ENCODE measurements around the gene CLMN. TPM values are rescaled to one million over a fixed set of nuclear protein-coding genes. Genes with fewer than 3 reads are reported as not detected.

CLMN gene
- total RNA-seq, 1 experiment from 2014 or later: 111 TPM

DNA sequence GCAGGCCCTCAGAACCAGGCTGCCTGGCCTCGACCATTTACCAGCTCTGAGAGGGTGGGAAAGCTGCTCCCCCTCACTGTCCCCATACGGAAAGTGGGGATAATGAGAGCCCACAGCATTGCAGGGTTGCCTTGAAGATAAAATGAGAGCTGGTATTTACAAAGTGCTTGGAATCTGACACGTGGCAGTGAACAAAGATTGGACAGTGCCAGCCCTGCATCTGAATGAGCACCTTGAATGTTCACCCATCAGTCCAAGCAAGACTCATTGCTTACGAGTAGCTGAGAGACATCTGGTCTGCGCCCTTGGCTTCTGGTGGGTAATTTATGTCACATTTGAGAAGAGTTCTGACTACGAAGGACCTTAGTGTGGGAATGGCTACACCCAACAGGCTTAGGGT, 67.5 kb downstream of the CLMN start:
- peaks cover 58% of the 10 kb centered on the region for H3K4me1 Mint-ChIP-seq (ENCODE audit: low read depth, unreplicated experiment)
- TF ChIP-seq, protein P1, sequence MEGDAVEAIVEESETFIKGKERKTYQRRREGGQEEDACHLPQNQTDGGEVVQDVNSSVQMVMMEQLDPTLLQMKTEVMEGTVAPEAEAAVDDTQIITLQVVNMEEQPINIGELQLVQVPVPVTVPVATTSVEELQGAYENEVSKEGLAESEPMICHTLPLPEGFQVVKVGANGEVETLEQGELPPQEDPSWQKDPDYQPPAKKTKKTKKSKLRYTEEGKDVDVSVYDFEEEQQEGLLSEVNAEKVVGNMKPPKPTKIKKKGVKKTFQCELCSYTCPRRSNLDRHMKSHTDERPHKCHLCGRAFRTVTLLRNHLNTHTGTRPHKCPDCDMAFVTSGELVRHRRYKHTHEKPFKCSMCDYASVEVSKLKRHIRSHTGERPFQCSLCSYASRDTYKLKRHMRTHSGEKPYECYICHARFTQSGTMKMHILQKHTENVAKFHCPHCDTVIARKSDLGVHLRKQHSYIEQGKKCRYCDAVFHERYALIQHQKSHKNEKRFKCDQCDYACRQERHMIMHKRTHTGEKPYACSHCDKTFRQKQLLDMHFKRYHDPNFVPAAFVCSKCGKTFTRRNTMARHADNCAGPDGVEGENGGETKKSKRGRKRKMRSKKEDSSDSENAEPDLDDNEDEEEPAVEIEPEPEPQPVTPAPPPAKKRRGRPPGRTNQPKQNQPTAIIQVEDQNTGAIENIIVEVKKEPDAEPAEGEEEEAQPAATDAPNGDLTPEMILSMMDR (IDR thresholded peaks at IDR 0.05; ENCODE audit: unreplicated experiment): no peak
- CTCF ChIA-PET: no interaction called here
- no TSS peak for BruUV-seq (replicated peaks)
- no peaks in the 10 kb centered on the region for H3K27me3 Mint-ChIP-seq (ENCODE audit: unreplicated experiment)
- intact Hi-C loops (cut with micrococcal nuclease; ENCODE audit: unreplicated experiment): no loop called here
- H3K36me3 Mint-ChIP-seq (ENCODE audit: insufficient read depth, unreplicated experiment): peaks cover 16% of the 10 kb centered on the region
- H3K27ac Mint-ChIP-seq (ENCODE audit: unreplicated experiment): no peak overlapping the region
- no peak overlapping the region for H3K4me3 Mint-ChIP-seq (ENCODE audit: low read depth, unreplicated experiment)
- no peak for DNase-seq
- no peaks in the 10 kb centered on the region for H3K9me3 Mint-ChIP-seq (ENCODE audit: low read depth, unreplicated experiment)

DNA sequence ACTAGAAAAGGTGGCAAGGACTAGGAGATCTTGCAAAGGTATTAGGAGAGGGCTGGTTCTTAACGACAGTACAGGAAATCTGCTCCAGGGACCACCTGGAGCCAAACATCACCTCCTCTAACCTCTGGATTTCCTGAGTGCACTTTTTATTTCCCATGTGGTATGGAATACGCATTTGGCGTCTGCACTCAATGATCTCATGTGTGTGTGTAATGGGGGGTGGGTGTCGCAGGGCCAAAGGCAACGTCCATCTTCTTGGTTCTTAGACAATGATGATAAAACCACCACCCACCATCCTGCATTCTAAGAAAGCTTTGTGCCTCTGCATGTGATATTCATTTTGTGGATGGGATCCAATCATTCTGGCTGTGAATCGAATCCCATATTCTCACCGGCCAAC, 68.8 kb downstream of the CLMN start:
- Mint-ChIP-seq H3K4me3 (ENCODE audit: low read depth, unreplicated experiment) (no peak overlapping the region), H3K9me3 (ENCODE audit: low read depth, unreplicated experiment) (no peaks in the 10 kb centered on the region), H3K4me1 (ENCODE audit: low read depth, unreplicated experiment) (peaks cover 57% of the 10 kb centered on the region), H3K27me3 (ENCODE audit: unreplicated experiment) (no peaks in the 10 kb centered on the region), H3K27ac (ENCODE audit: unreplicated experiment) (peak overlapping the region; percentile 77), H3K36me3 (ENCODE audit: insufficient read depth, unreplicated experiment) (peaks cover 15% of the 10 kb centered on the region)
- no peak for DNase-seq
- intact Hi-C loops (cut with micrococcal nuclease; ENCODE audit: unreplicated experiment): no loop called here
- CTCF ChIA-PET: no interaction called here
- TF ChIP-seq, protein P1 (IDR thresholded peaks at IDR 0.05; ENCODE audit: unreplicated experiment): no peak
- BruUV-seq (replicated peaks): no TSS peak

DNA sequence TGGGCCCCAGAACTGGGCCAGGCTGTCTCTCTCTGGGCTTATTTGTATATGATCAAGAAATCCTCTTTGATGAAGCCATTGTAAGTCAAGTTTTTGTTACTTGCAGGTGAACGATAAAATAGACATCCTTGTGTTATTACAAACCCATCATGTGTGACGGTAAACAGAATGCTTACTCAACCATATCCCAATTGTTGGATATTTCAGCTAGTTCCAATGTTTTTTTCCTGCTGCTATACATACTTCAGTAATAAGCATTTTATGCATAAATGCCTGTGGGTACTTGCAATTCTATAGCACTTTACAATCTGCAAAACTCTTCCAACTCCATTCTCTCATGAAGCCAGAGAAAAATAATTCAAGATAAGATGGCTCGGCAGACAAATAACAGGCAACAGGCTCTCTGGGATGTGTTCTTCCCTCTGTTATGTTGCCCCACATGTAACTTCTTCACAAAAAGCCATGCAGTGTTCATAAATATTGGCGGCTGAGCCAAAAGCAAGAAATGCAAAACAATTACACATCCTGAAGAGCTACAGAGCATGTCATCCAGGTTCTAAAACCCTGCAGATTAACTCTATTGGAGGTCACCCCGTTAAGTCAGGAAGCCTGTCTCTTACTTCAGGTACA, 69.5 kb downstream of the CLMN start:
- Mint-ChIP-seq H3K4me3 (ENCODE audit: low read depth, unreplicated experiment) (no peak overlapping the region), H3K4me1 (ENCODE audit: low read depth, unreplicated experiment) (peaks cover 56% of the 10 kb centered on the region), H3K27me3 (ENCODE audit: unreplicated experiment) (no peaks in the 10 kb centered on the region), H3K36me3 (ENCODE audit: insufficient read depth, unreplicated experiment) (peaks cover 15% of the 10 kb centered on the region), H3K9me3 (ENCODE audit: low read depth, unreplicated experiment) (peaks cover 3% of the 10 kb centered on the region), H3K27ac (ENCODE audit: unreplicated experiment) (peak overlapping the region; percentile 77)
- intact Hi-C loops (cut with micrococcal nuclease; ENCODE audit: unreplicated experiment): no loop called here
- TF ChIP-seq, protein P1 (IDR thresholded peaks at IDR 0.05; ENCODE audit: unreplicated experiment): no peak
- CTCF ChIA-PET: no interaction called here
- BruUV-seq (replicated peaks): no TSS peak
- DNase-seq: no peak

DNA sequence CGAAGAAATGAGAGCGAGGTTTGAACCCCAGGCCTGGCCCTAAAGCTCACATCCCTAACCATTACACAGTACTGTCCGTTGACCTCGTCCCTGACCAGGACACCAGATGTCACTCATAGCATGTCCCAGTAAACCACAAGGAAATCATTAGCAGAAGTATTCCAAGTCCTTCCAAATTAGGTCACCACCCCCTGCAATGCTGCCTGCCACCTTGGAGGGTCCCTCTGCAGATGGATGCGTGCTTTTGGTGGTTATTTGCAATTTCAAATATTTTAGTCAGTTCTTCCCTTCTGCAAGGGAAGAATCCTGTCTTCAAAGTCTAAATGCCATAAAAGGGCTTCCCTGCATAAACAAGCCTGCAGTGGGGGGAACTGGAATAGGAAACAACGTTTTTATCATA, 71.3 kb downstream of the CLMN start:
- Mint-ChIP-seq H3K36me3 (ENCODE audit: insufficient read depth, unreplicated experiment) (peaks cover 15% of the 10 kb centered on the region), H3K4me3 (ENCODE audit: low read depth, unreplicated experiment) (peak overlapping the region; percentile 49), H3K27ac (ENCODE audit: unreplicated experiment) (peak overlapping the region; percentile 77), H3K4me1 (ENCODE audit: low read depth, unreplicated experiment) (peaks cover 55% of the 10 kb centered on the region), H3K9me3 (ENCODE audit: low read depth, unreplicated experiment) (peaks cover 4% of the 10 kb centered on the region), H3K27me3 (ENCODE audit: unreplicated experiment) (no peaks in the 10 kb centered on the region)
- TF ChIP-seq, protein P1 (IDR thresholded peaks at IDR 0.05; ENCODE audit: unreplicated experiment): no peak
- intact Hi-C loops (cut with micrococcal nuclease; ENCODE audit: unreplicated experiment): loop anchor here (5.0 kb wide), 3 partner anchors 51 to 91 kb away; partner anchors contain the start of genes CLMN and DICER1
- BruUV-seq (replicated peaks): no TSS peak
- CTCF ChIA-PET: interaction anchor here (0.9 to 1.3 kb wide), 4 partner anchors 65 to 367 kb away, joined by 3 to 5 read pairs (median 3); no protein-coding TSS in a partner anchor
- DNase-seq: no peak

Data from Calu3 (cell line).